SK-N-SH treated with all-trans-retinoic acid at 6 μM for 48 hours (cell line): ENCODE results near the gene EVC.

Experiments
- ARNTL ChIP-seq: fragments of 450-650 bp; formaldehyde crosslinking; IDR thresholded peaks from 2 replicates; pipeline ENCODE4 v1.5.0; 2020; ENCODE audit warnings: low read depth, mild to moderate bottlenecking, moderate library complexity, borderline replicate concordance
- BACH2 ChIP-seq: fragments of 250-450 bp; sonication (Bioruptor Pico); IDR thresholded peaks from 2 replicates; pipeline ENCODE4 v1.9.0; 2021; ENCODE audit warnings: mild to moderate bottlenecking, borderline replicate concordance
- TCF4 ChIP-seq: fragments of 250-450 bp; sonication (Bioruptor Pico); IDR thresholded peaks from 2 replicates; pipeline ENCODE4 v1.8.0; 2021; ENCODE audit warnings: mild to moderate bottlenecking, moderate library complexity, borderline replicate concordance
- TOX ChIP-seq: fragments of 250-450 bp; sonication (Bioruptor Pico); IDR thresholded peaks from 2 replicates; pipeline ENCODE4 v1.8.0; 2021; ENCODE audit warnings: mild to moderate bottlenecking, moderate library complexity, borderline replicate concordance
- ZFP3 ChIP-seq: fragments of 250-450 bp; sonication (Bioruptor Pico); IDR thresholded peaks from 2 replicates; pipeline ENCODE4 v1.5.0; 2020; ENCODE audit warnings: mild to moderate bottlenecking, moderate library complexity
- ZFP30 ChIP-seq: fragments of 450-650 bp; formaldehyde crosslinking; IDR thresholded peaks from 2 replicates; pipeline ENCODE4 v1.5.0; 2022; ENCODE audit warnings: mild to moderate bottlenecking, moderate library complexity
- ZNF70 ChIP-seq: fragments of 450-650 bp; formaldehyde crosslinking; IDR thresholded peaks from 2 replicates; pipeline ENCODE4 v1.5.0; 2020; ENCODE audit warnings: mild to moderate bottlenecking, moderate library complexity
- TF ChIP-seq, protein P1 (sequence below): fragments of 250-450 bp; sonication (Bioruptor Pico); IDR thresholded peaks from 2 replicates; pipeline ENCODE4 v1.8.0; 2020; ENCODE audit warnings: mild to moderate bottlenecking, moderate library complexity, borderline replicate concordance
- TF ChIP-seq, protein P2 (sequence below): fragments of 250-450 bp; sonication (Bioruptor Pico); IDR thresholded peaks from 2 replicates; pipeline ENCODE4 v1.5.0; 2020; ENCODE audit warnings: mild to moderate bottlenecking, moderate library complexity

DNA sequence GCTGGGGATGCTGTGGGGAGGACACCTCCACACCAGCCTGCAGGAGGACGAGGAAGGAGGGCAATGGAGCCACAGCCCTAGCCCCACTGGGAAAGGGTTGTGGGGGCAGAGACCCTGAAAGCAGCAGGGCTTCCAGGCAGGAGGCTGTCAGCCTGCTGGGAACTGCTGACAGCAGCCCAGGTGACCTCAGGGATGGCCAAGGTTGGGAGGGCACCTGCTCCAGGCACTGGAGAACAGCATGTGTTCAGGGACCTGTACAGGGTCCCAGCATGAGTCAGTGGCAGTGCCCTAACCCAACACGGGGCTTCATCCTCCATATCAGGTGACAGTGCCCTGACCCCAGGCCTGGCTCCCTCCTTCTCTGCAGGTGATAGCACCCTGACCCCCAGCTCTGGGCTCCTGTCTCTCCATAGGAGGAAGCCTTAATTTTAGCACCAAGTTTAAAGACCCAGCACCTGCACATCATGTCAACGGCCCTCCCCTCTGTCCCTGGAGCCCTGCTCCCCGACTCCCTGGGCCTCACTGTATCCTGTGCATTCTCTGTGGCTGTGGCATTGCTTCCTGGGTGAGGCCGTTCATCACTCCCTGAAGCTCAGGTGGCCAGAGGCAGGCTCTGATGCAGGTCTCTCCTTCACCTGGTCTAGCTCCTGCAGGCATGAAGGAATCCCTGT is 115.6 kb downstream of the EVC start:
- no peak for TF ChIP-seq ZNF70 (CRISPR knock-in tag)
- TF ChIP-seq ARNTL = no peak
- TF ChIP-seq ZFP3 (CRISPR knock-in tag) = no peak
- no peak for TF ChIP-seq TOX
- TF ChIP-seq, protein P1, sequence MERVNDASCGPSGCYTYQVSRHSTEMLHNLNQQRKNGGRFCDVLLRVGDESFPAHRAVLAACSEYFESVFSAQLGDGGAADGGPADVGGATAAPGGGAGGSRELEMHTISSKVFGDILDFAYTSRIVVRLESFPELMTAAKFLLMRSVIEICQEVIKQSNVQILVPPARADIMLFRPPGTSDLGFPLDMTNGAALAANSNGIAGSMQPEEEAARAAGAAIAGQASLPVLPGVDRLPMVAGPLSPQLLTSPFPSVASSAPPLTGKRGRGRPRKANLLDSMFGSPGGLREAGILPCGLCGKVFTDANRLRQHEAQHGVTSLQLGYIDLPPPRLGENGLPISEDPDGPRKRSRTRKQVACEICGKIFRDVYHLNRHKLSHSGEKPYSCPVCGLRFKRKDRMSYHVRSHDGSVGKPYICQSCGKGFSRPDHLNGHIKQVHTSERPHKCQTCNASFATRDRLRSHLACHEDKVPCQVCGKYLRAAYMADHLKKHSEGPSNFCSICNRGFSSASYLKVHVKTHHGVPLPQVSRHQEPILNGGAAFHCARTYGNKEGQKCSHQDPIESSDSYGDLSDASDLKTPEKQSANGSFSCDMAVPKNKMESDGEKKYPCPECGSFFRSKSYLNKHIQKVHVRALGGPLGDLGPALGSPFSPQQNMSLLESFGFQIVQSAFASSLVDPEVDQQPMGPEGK = no peak
- TF ChIP-seq, protein P2, sequence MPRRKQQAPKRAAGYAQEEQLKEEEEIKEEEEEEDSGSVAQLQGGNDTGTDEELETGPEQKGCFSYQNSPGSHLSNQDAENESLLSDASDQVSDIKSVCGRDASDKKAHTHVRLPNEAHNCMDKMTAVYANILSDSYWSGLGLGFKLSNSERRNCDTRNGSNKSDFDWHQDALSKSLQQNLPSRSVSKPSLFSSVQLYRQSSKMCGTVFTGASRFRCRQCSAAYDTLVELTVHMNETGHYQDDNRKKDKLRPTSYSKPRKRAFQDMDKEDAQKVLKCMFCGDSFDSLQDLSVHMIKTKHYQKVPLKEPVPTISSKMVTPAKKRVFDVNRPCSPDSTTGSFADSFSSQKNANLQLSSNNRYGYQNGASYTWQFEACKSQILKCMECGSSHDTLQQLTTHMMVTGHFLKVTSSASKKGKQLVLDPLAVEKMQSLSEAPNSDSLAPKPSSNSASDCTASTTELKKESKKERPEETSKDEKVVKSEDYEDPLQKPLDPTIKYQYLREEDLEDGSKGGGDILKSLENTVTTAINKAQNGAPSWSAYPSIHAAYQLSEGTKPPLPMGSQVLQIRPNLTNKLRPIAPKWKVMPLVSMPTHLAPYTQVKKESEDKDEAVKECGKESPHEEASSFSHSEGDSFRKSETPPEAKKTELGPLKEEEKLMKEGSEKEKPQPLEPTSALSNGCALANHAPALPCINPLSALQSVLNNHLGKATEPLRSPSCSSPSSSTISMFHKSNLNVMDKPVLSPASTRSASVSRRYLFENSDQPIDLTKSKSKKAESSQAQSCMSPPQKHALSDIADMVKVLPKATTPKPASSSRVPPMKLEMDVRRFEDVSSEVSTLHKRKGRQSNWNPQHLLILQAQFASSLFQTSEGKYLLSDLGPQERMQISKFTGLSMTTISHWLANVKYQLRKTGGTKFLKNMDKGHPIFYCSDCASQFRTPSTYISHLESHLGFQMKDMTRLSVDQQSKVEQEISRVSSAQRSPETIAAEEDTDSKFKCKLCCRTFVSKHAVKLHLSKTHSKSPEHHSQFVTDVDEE (CRISPR knock-in tag) = no peak
- TF ChIP-seq BACH2 = no peak
- TF ChIP-seq ZFP30 (CRISPR knock-in tag) = no peak
- no peak for TF ChIP-seq TCF4 (CRISPR knock-in tag)
